HUES6 (cell line): ENCODE data around the gene PCSK5.

Experiments used
- H3K27ac ChIP-seq: 2 replicates; pipeline ENCODE4 v1.7.0; 2013; ENCODE audit warnings: low read depth, mild to moderate bottlenecking, low read length, inconsistent platforms
- H3K27me3 ChIP-seq: 2 replicates; pipeline ENCODE4 v1.6.1; 2013; ENCODE audit warnings: low read length; ENCODE audit not compliant: control insufficient read depth, insufficient read depth
- H3K36me3 ChIP-seq: 2 replicates; pipeline ENCODE4 v1.6.1; 2013; ENCODE audit warnings: low read length; ENCODE audit not compliant: control insufficient read depth, insufficient read depth
- H3K4me1 ChIP-seq: 2 replicates; pipeline ENCODE4 v1.6.1; 2013; ENCODE audit warnings: low read length; ENCODE audit not compliant: control insufficient read depth, insufficient read depth
- H3K4me3 ChIP-seq: 2 replicates; pipeline ENCODE4 v1.5.1; 2013; ENCODE audit warnings: low read depth, low read length
- H3K9ac ChIP-seq: one replicate; pipeline ENCODE4 v1.6.1; 2013; ENCODE audit warnings: mild to moderate bottlenecking, low read length
- H3K9me3 ChIP-seq: 2 replicates; pipeline ENCODE4 v1.6.1; 2013; ENCODE audit warnings: low read depth, low read length; ENCODE audit not compliant: control insufficient read depth, insufficient read depth

The PCSK5 gene

DNA sequence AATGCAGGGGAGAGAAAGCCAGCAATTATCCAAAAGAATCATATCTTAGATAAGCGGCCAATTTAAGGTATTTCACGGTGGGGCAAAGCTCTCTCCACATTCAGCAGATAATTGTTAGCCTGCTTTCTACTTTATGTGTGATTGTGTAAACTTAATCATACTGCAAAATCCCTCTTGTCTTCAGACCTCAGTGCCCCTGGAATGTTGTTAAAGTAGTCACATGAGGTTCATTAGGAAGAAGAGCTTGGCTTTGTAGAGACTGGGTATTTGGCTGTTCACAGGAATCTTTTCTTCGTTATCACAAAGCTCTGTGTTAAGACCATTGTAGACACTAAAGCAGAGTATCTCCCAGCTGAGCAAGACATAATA is 376.8 kb downstream of the PCSK5 start:
- Histone ChIP-seq H3K4me1 (peaks cover 3% of the 10 kb centered on the region; the same call in 1 of the 2 replicates), H3K27ac (no peak overlapping the region), H3K36me3 (no peaks in the 10 kb centered on the region), H3K9me3 (0 out of 2 replicates have a peak, but pooled peaks cover 3% of the 10 kb centered on the region), H3K4me3 (no peak overlapping the region), H3K9ac (no peak overlapping the region), H3K27me3 (no peaks in the 10 kb centered on the region)

- H3K27me3 ChIP-seq = no peaks in the 10 kb centered on the region
- no peaks in the 10 kb centered on the region for H3K36me3 ChIP-seq
- H3K9ac ChIP-seq = no peak overlapping the region
- no peak overlapping the region for H3K27ac ChIP-seq
- no peak overlapping the region for H3K4me3 ChIP-seq
- peaks cover 3% of the 10 kb centered on the region; the same call in 1 of the 2 replicates for H3K4me1 ChIP-seq
- H3K9me3 ChIP-seq = no peaks in the 10 kb centered on the region
Measured at GRCh38 chr9:76269789-76270188, 379.3 kb downstream of the PCSK5 start.

DNA sequence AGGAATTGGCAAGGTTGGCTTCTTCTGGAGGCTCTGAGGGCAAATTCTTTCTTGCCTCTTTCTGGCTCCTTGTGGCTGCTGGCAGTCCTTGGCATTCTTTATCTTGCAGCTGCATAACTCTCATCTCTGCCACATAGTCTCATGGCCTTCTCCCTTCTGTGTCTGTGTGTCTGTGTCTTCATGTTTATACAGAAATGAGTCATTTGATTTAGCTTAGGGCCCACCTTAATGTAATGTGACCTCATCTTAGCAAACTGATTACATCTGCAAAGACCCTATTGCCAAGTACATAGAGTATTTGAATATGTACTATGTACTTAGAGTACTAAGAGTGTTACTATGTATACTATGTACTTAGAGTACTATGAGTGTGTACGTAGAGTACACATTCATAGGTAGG is 381.3 kb downstream of the PCSK5 start:
- H3K9ac ChIP-seq = no peak overlapping the region
- no peaks in the 10 kb centered on the region for H3K36me3 ChIP-seq
- no peaks in the 10 kb centered on the region for H3K9me3 ChIP-seq
- H3K27ac ChIP-seq = no peak overlapping the region
- no peaks in the 10 kb centered on the region for H3K27me3 ChIP-seq
- peaks cover 3% of the 10 kb centered on the region; the same call in 1 of the 2 replicates for H3K4me1 ChIP-seq
- no peak overlapping the region for H3K4me3 ChIP-seq

GRCh38 chr9:76289042-76289441 is 398.6 kb downstream of the PCSK5 start:
- Histone ChIP-seq H3K36me3 (no peaks in the 10 kb centered on the region), H3K27ac (no peak overlapping the region), H3K4me3 (no peak overlapping the region), H3K9me3 (no peaks in the 10 kb centered on the region), H3K4me1 (no peaks in the 10 kb centered on the region), H3K27me3 (no peaks in the 10 kb centered on the region), H3K9ac (no peak overlapping the region)

DNA sequence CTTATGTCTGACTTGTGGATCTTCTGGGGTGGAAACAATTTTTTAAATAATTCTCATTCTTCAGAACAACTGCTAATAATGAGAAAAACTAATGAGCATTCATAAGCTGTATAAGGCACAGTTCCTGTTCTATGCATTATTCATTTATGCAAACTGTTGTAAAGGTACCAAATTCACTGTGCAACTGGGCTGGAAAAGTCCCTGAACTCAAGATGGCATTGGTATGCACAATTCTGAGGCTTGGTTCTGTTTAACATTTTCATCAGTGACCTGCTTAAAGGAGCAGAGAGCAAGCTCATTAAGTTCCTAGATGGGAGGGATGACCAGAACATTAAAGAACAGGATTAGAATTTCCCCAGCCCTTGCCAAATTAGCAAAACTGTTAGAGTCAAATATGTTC is 399.2 kb downstream of the PCSK5 start:
- no peak overlapping the region for H3K27ac ChIP-seq
- H3K9me3 ChIP-seq = no peaks in the 10 kb centered on the region
- no peaks in the 10 kb centered on the region for H3K36me3 ChIP-seq
- H3K4me3 ChIP-seq = no peak overlapping the region
- H3K4me1 ChIP-seq = no peaks in the 10 kb centered on the region
- no peak overlapping the region for H3K9ac ChIP-seq
- no peaks in the 10 kb centered on the region for H3K27me3 ChIP-seq

- Histone ChIP-seq H3K4me3 (no peak overlapping the region), H3K36me3 (no peaks in the 10 kb centered on the region), H3K27ac (no peak overlapping the region), H3K27me3 (no peaks in the 10 kb centered on the region), H3K9me3 (no peaks in the 10 kb centered on the region), H3K9ac (no peak overlapping the region), H3K4me1 (no peaks in the 10 kb centered on the region)
Measured at GRCh38 chr9:76290555-76290954, 400.1 kb downstream of the PCSK5 start.

GRCh38 chr9:76292246-76292645 is 401.8 kb downstream of the PCSK5 start:
- no peaks in the 10 kb centered on the region for H3K27me3 ChIP-seq
- H3K36me3 ChIP-seq = no peaks in the 10 kb centered on the region
- H3K27ac ChIP-seq = no peak overlapping the region
- H3K9ac ChIP-seq = no peak overlapping the region
- H3K9me3 ChIP-seq = no peaks in the 10 kb centered on the region
- H3K4me3 ChIP-seq = no peak overlapping the region
- H3K4me1 ChIP-seq = 0 out of 2 replicates have a peak, but pooled peaks cover under 1% of the 10 kb centered on the region

DNA sequence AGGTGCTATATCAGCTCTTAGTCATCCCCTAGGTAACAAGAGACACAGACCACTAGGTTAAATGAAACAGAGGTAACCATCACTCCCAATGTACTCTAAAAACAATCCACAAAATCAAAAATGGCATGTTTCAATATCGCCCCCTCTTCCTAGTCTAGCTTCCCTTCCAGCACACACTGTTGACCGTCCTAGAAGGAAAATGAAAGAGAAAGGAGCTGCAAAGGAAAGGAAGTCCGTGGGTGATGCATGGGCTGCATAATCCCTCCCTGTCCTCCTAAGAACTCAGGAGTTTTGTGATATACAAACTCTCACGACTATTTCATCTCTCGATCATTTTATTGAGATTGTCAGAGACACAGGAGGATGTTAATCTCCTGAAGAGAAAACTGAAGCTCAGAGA is 402.2 kb downstream of the PCSK5 start:
- Histone ChIP-seq H3K9ac (no peak overlapping the region), H3K36me3 (no peaks in the 10 kb centered on the region), H3K27ac (no peak overlapping the region), H3K27me3 (no peaks in the 10 kb centered on the region), H3K4me1 (0 out of 2 replicates have a peak, but pooled peaks cover 4% of the 10 kb centered on the region), H3K9me3 (no peaks in the 10 kb centered on the region), H3K4me3 (no peak overlapping the region)

DNA sequence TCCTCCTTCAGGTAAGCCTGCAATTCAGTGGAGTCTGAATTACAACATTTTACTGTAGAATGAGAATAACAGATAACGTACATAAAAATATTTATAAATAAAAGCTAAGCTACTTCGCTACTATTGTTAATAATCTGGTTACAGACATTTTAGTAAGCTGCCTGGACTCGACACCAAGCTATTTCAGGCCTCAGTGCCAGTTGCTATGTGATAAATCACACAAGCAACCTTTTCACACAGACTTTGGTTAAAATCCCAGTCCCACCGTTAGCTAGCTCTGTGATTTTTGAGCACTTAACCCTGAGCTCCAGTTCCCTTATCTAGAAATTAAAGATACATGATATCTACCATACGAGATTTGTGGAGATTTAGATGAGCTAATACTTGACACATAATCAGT is 403.8 kb downstream of the PCSK5 start:
- Histone ChIP-seq H3K4me3 (no peak overlapping the region), H3K27me3 (no peaks in the 10 kb centered on the region), H3K9me3 (no peaks in the 10 kb centered on the region), H3K27ac (no peak overlapping the region), H3K36me3 (no peaks in the 10 kb centered on the region), H3K4me1 (peaks cover 18% of the 10 kb centered on the region), H3K9ac (no peak overlapping the region)

DNA sequence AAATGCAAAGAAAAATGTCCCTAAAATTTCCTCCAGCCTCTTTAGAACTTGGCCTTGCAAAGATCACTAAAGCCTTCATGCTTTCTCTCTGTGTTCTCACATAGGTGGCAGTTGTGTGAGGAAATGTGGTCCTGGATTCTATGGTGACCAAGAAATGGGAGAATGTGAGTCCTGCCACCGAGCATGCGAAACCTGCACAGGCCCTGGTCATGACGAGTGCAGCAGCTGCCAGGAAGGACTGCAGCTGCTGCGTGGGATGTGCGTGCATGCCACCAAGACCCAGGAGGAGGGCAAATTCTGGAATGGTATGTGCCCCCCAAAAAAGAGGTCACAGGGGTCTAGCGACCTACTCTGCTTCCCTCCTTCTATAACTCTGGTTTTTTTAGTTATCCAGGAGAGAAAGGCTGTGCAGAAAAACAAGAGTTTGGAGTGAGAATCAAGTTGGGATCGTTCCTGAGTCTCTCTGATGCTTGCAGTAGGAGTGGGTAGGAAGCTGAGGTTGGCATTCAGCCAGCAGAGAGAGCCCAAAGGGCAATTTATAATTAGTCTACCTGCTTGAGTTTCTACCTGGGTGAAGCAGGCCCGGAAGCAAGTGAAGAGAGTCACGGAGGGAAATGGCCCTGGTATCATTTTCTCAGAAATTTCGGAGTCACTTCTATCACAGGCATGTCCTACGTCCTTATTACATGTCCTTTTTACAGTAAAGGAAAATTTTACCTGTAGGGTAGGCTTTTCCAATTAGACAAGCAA is 406.3 kb downstream of the PCSK5 start:
- Histone ChIP-seq H3K4me1 (peaks cover 18% of the 10 kb centered on the region), H3K27me3 (no peaks in the 10 kb centered on the region), H3K36me3 (no peaks in the 10 kb centered on the region), H3K9me3 (no peaks in the 10 kb centered on the region), H3K9ac (no peak overlapping the region), H3K4me3 (no peak overlapping the region), H3K27ac (no peak overlapping the region)

- no peak overlapping the region for H3K27ac ChIP-seq
- no peak overlapping the region for H3K9ac ChIP-seq
- H3K4me3 ChIP-seq = no peak overlapping the region
- no peaks in the 10 kb centered on the region for H3K9me3 ChIP-seq
- no peaks in the 10 kb centered on the region for H3K36me3 ChIP-seq
- H3K27me3 ChIP-seq = no peaks in the 10 kb centered on the region
- peaks cover 18% of the 10 kb centered on the region for H3K4me1 ChIP-seq
Measured at GRCh38 chr9:76297721-76298239, 407.3 kb downstream of the PCSK5 start.
